HG02759 (cell line): ENCODE data around the gene IRGQ.
"Not testable (repeated sequence)": the region's sequence is repeated elsewhere in the genome, so short reads cannot be mapped to it uniquely, and the experiment has no call there.

Source experiments
- ATAC-seq: cut with Tn5 transposase; IDR thresholded peaks from one replicate; pipeline ENCODE4 v1.9.1; 2021; ENCODE audit warnings: mild to moderate bottlenecking, moderate library complexity; ENCODE audit not compliant: unreplicated experiment

Gene IRGQ

DNA sequence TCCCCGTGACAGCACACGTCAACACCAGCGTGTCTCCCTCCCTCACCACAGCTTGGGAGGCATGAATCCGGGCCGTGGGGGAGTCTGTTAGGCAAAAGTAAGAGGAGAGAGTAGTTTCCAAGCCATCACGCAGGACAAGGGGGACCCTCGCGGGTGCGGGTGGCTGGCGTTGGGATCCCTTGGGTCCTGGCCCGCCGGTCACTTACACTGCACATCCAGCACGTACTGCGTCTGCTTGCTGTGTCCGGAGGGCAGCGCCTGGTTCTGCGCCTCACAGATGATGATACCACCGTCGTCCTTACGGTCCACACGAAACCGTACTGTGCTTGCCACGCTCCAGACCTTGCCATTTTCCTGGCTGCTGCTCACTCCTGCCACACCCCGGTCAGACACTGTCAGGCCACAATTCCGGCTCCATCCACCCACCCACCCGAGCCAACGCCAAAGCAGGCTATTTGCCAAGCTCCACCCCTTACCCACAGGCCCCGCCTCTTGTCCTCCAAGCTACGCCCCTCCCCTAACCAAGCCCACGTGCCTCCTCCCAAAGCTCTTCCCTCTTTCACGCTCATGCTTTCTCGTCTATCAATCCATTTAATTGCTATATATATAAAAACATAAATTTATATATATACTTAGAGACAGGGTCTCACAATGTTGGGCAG is 30.1 kb upstream of the IRGQ start:
- ATAC-seq, result no peak

GRCh38 chr19:43624933-43625332 is 29.0 kb upstream of the IRGQ start:
- ATAC-seq, result peak; percentile 44

GRCh38 chr19:43623889-43624670 is 28.1 kb upstream of the IRGQ start:
- no peak for ATAC-seq

- ATAC-seq, result no peak
Observed at GRCh38 chr19:43622956-43623355, 27.0 kb upstream of the IRGQ start.

DNA sequence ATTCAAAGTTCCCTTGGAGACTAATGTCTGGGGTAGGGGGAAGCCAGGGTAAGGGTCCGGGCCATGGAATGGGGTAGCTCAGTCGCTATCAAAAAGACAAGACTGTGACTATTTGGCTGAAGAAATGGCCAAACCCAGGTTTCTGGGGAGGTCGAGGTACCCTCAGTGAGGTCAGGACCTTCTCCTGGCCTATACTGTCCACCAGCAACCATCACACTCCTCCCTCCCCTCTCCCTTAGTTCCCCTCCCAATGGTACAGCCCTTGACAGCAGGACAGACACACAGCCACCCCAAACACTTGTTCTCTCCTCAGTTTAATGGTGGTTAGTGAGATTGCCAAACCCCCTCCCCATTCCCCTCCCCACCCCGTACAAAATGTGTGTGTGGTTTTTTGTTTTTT is 26.1 kb upstream of the IRGQ start:
- ATAC-seq, result no peak

DNA sequence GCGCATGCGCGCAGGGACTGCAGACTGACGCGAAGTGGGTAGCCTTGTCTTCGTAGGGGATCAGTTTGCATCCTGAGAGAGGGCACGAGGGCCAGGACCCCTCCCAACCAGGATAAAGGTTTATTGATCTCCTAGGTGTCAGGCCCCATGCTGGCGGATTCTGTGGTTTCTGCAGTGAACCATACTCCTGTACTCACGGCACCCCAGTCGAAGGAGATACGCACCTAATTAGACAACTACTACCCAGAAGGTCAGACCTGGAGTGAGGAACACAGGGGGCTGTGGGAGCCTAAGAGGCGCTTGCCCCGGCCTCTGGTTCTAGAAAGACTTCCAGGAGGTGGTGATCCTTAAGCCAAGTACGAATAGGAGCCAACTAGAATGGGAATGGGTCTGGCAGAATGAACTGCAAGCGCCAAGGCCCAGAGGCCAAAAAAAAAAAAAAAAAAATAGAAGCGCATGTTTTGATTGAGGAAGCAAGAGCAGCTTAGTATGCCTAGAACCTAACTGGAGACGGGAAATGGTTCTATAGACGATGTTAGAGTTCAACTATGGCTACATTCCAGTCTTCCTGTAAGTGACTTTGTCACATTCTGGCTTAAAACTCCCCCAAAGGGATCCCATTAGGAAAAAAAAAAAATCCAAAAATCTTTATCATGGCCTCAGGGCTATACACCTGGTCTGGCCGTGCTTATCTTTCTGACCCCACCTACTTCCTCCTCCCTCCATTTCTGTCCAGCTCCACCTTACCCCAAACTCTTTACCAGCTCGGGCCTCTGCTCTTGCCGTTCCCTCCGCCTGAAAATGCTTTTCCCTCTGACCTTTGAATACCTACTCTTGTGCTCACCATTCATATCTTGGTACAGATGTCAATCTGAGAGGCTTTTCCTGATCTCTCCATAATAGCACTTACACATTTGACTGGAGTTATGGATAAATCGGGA is 24.4 kb upstream of the IRGQ start:
- ATAC-seq, result no peak

DNA sequence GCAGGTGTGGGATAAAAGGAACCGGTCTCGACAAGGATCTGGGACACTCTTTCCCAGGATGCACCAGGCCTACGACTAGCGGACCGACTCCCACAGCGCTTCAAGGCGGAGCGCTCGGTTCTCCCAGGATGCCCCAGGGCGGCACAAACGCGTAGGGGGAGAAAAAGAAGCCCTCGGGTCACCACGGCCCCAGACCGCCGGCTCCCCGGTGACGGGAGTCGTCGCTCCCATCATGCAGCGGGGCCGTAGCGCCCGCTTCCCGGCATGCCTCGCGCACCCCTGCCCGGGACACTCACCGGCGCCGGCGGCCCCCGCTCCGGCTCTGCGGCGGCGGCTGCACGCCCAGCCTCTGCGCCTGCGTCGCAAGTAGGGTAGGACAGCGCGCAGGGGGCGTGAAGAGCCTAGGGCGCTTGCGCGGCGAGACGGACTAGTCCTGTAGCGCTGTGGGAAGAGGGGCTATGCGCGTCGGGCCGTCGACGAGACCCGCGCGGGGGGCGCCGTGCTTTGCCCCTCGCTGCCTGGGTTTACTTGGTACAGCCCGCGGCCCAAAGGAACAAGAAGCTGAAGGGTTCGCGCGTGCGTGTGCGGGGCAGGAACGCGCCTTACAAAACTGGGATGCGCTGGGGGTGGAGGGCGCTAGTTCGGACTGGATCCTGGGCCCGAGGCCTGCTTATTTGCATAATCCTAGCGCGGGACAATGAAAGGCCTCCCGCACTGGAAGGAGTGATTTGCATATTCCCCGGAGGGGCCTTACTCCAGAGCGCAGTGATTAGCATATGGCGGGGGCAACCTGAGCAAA is 23.5 kb upstream of the IRGQ start, which contains the start of gene ZNF428:
Gene ZNF428, minus strand, starts transcription at position 368 of the 799 bp plus-strand sequence. CDS start 5,325 bp downstream, outside the sequence.
- ATAC-seq, result peak; percentile 85

DNA sequence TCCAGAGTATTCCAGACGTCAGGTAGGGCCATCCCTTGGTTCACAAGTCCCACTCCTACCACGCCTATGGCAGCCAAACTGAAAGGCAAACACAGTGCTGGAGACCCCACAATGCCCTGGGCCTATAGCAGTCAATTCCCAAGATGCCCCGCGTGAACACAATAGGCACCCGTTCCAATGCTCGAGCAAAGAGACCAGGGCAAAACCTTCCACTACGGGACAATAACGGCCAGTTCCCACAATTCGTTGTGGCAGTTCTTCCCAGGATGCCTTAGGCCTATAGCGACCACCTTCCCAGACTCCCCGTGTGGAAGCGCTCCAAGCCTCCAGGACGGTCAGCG is 23.0 kb upstream of the IRGQ start:
- ATAC-seq, result peak; percentile 22

GRCh38 chr19:43616954-43617353 is 21.0 kb upstream of the IRGQ start:
- ATAC-seq, result no peak

- ATAC-seq, result no peak
Observed at GRCh38 chr19:43616306-43616705, 20.4 kb upstream of the IRGQ start.

GRCh38 chr19:43612374-43612773 is 16.4 kb upstream of the IRGQ start:
- no peak for ATAC-seq

- no peak for ATAC-seq
Observed at GRCh38 chr19:43611788-43612187, 15.9 kb upstream of the IRGQ start, which contains the start of gene SRRM5. TSS of gene SRRM5 (plus strand) at chr19:43612088. CDS start at chr19:43612122, 34 bp downstream.

DNA sequence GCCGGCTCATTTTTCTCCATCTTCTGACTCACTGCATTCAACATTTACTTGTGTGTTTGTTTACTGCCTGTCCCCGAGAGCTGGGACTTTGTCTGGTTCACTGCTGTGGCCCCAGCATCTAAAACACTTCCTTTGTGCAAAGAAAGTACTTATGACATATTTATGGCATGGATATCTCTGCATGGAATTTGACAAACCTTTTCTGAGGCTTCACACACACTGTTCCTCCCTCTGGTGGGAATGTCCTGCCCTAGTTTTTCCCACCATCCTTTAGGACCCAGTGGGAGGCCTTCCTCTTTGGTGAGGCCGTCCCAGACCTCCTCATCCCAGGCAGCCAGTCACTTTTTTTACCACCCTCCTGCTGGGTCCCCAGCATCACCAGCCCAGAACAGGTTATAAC is 14.6 kb upstream of the IRGQ start:
- no peak for ATAC-seq

- ATAC-seq, result no peak
Observed at GRCh38 chr19:43609872-43610271, 13.9 kb upstream of the IRGQ start.

- ATAC-seq, result no peak
Observed at GRCh38 chr19:43607238-43608205, 11.6 kb upstream of the IRGQ start.

DNA sequence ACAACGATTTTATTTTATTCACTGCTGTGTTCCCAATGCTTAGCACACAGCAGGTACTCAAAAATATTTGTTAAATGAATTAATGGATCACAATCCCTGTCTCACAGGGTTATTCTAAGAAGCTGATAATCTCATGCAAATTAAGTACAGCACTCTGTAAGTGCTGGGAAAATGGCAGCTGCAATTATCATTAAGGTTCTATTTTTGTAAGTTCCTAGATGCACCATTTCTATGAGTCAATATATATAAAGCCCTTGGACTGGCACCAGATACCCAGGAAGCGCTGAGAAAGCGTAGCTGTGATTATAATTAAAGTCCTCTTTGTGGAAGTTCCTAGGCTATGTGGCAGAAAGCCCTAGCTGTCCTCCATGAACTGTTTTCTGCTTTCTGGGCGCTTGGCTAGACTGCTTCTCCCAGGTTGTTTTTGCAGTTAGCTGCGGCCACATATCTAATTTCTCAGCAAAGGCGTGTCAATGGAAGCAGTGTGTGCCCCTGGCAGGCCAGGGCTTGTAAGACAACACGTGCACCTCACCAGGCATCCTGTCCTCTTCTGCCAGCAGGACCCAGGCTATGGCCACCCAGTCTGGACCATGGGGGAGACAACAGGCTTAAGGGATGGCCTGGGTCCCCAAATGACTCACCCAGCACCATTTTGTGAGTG is 10.8 kb upstream of the IRGQ start:
- ATAC-seq, result no peak

- ATAC-seq, result no peak
Observed at GRCh38 chr19:43605875-43606568, 10.1 kb upstream of the IRGQ start.

- ATAC-seq, result not testable (repeated sequence)
Observed at GRCh38 chr19:43600326-43600725, 4.4 kb upstream of the IRGQ start.
